Mesenteric fat pad (tissue), 1 donor: Measurements from ENCODE around the gene SKOR2. TPM values are rescaled to one million over a fixed set of nuclear protein-coding genes. Genes with fewer than 3 reads are reported as not detected.

ENCODE experiments used
- DNase-seq: peaks from one replicate; pipeline ENCODE4 v3.0.0-alpha.2; 2020; ENCODE audit warnings: low spot score
- long read RNA-seq: library from polyadenylated mRNA; unstranded; transcript quantifications from one replicate; pipeline ENCODE4 v2.0.0, GENCODE V29; 2020
- total RNA-seq: library from RNA; stranded (reverse); fragmentation: NEBNext Ultra II Directional; extraction: Animal tissue kit (Norgen Biotek cat#: 25700); gene quantifications from one replicate; pipeline ENCODE4 v1.2.1, GENCODE V29; 2021
- donor health status: DM: yes; HTN: yes; CAD: no.

Gene SKOR2
- not detected for total RNA-seq
- long read RNA-seq, result 0 reads

- no peak for DNase-seq
Measured at GRCh38 chr18:47251289-47252120, at the start of gene SKOR2. Gene SKOR2, minus strand, starts transcription at chr18:47251660. Its CDS starts 2,477 bp downstream, at chr18:47249183.

GRCh38 chr18:47296462-47296861, 45.0 kb upstream of the SKOR2 start:
- DNase-seq, result no peak

- DNase-seq, result no peak
Measured at GRCh38 chr18:47294801-47295200, 43.3 kb upstream of the SKOR2 start.

GRCh38 chr18:47288741-47289140, 37.3 kb upstream of the SKOR2 start:
- DNase-seq, result no peak

GRCh38 chr18:47287911-47288585, 36.6 kb upstream of the SKOR2 start:
- no peak for DNase-seq

- DNase-seq, result no peak
Measured at GRCh38 chr18:47286776-47287410, 35.4 kb upstream of the SKOR2 start.

- no peak for DNase-seq
Measured at GRCh38 chr18:47285456-47285855, 34.0 kb upstream of the SKOR2 start.

GRCh38 chr18:47284721-47285395, 33.4 kb upstream of the SKOR2 start:
- DNase-seq, result no peak

GRCh38 chr18:47283476-47283875, 32.0 kb upstream of the SKOR2 start:
- DNase-seq, result no peak

- no peak for DNase-seq
Measured at GRCh38 chr18:47280121-47280520, 28.7 kb upstream of the SKOR2 start.

- DNase-seq, result no peak
Measured at GRCh38 chr18:47274961-47275360, 23.5 kb upstream of the SKOR2 start.

GRCh38 chr18:47265197-47265596, 13.7 kb upstream of the SKOR2 start:
- no peak for DNase-seq

- no peak for DNase-seq
Measured at GRCh38 chr18:47264308-47264700, 12.8 kb upstream of the SKOR2 start.

- DNase-seq, result no peak
Measured at GRCh38 chr18:47263430-47264307, 12.2 kb upstream of the SKOR2 start.

GRCh38 chr18:47263150-47263429, 11.6 kb upstream of the SKOR2 start:
- DNase-seq, result no peak

- DNase-seq, result no peak
Measured at GRCh38 chr18:47262301-47263149, 11.1 kb upstream of the SKOR2 start.

GRCh38 chr18:47261902-47262300, 10.4 kb upstream of the SKOR2 start:
- DNase-seq, result no peak

GRCh38 chr18:47260924-47261701, 9.7 kb upstream of the SKOR2 start:
- no peak for DNase-seq
